ENCODE results near the gene BIRC5.
A peak's percentile ranks its signal among the peaks of the same experiment; 100 is the strongest.
"Not testable (repeated sequence)": the region's sequence is repeated elsewhere in the genome, so short reads cannot be mapped to it uniquely, and the experiment has no call there.

BIRC5 gene

GRCh38 chr17:78214016-78214705, at the start of gene BIRC5:
TSS of gene BIRC5 (plus strand) at chr17:78214253. CDS start at chr17:78214317, 64 bp downstream.
- DNase-seq (ENCODE audit: low read depth): peak; percentile 64

DNA sequence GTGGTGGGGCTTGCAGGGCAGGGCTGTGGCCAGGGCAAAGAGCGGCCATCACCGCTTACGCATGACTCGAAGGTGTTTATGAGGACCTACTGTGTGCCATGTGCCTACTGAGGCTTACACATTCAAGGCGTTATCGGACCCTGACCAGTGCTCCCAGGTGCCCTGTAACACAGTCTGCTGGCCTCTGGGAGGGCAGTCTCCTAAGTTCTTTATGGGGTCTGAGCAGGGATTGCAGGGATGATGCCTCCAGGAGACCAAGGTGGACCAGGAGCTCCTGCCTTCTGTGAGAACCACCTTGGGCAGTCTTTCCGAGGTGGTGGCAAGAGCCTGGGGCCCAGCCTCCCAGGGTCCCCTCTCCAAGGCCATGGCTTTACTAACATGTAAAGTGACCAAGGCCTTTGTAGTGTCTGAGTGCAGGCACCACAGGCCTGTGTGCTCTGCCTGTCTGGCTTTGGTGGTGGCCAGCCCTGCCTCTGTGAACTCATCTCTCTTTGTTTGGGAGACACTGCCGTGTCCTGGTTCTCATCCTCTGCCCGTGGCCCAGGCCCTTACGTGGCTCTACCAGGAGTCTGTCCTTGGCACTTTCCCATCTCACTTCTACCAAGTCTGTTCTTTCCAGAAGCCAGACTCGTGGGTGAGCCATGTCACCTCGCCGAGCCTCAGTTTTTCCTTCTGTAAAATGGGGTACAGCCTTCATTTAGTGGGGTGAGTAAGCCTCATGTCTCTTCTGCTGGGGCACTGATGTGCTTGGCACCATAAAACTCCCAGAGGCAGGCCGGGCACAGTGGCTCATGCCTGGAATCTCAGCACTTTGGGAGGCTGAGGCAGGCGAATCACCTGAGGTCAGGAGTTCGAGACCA, 49.1 kb upstream of the BIRC5 start:
- DNase-seq (ENCODE audit: low read depth): no peak

DNA sequence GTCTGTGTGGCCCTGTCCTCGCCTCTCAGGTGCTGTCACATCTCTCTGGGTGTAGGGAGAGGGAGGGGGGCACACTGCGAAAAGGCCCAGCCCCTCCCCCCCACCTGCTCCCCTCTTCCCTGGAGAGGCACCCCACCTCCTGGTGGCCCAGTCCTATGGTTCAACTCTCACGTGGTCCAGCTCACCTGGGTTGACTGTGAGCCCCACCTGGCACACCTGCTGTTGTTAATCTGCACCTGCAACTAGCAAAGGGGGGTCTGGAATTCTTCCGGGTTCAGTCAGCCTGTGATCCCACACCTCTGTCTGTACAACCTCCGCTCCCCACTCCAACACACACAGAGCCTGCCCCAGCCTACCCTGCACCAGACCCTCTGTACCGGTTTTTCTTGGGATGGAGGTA, 47.6 kb upstream of the BIRC5 start:
- no peak for DNase-seq (ENCODE audit: low read depth)

DNA sequence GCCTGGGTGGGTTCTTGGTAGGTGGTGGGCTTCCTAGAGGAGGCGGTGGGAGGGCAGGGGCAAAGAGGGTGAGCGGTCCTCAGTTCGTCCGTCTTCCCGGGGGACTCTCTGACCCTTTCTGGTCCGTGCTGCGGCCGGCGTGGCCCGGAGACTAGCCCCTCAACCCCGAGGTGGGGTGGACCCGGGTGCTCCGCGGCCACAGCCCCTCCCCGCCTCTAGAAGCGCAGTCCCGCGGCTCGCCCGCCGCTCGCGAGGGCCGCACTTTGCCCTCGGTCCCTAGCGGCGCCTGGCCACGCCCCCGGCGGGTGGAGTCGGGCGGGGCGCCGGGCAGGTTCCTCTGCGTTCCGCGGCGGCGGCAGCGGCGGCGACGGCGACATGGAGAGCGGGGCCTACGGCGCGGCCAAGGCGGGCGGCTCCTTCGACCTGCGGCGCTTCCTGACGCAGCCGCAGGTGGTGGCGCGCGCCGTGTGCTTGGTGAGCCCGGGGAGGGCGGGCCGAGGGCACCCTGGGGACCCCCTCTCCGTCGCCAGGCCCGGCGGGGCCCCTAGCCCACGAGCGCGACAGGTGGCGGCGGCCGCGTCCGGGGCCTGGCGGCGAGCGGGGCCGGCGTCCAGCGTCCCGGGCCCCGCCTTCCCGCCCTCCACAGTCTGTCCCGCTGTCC, 45.7 kb upstream of the BIRC5 start, which contains the start of gene SYNGR2:
Gene SYNGR2 (plus strand): TSS at position 340 of the 661 bp plus-strand sequence. CDS start 36 bp downstream, at position 376.
- DNase-seq (ENCODE audit: low read depth): no peak

DNA sequence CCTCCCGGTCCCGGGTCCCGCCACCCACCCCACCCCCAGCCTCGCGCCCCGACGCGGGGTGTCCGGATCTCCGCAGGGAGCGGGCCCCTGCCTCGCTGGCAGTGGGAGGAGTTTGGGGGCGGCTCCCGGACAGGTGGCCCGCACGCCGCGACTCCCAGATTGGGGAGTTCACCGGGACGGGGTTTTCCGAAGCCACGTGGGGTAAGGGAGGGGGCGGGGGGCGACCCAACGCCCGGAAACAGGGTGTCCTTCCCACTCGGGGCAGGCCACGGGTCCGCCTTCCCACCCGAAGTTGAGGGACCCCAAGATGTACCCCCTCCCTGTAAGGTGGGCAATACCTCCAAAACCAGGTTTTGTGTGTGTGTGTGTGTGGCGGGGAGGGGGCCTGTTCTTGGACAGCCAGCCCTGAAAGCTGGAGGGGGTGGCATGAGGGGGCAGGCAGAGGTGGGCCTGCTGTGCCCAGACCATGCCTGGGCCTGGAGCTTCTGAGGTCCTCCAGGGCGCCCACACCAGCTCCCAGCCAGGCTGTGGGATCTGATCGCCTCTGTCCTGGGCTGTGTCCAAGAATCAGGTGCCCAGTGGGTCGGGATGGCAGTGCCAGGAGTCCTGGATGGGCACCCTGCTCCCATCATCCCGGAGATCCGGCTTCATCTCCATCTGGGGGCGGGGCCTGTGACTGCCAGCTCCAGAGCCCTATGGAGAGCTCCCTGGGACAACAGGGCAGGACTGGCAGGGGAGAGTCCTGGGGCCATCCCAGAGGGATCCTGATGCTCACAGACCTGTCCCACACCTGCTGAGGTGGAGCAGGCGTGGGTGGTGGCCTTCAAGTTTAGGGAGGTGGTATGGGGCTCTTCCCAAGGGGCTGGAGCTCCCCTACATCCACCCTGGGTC, 44.9 kb upstream of the BIRC5 start:
- DNase-seq (ENCODE audit: low read depth): no peak

- no peak for DNase-seq (ENCODE audit: low read depth)
Observed at GRCh38 chr17:78170692-78171590, 43.1 kb upstream of the BIRC5 start.

GRCh38 chr17:78171591-78172248, 42.3 kb upstream of the BIRC5 start:
- DNase-seq (ENCODE audit: low read depth): not testable (repeated sequence)

- no peak for DNase-seq (ENCODE audit: low read depth)
Observed at GRCh38 chr17:78172249-78173051, 41.6 kb upstream of the BIRC5 start.

DNA sequence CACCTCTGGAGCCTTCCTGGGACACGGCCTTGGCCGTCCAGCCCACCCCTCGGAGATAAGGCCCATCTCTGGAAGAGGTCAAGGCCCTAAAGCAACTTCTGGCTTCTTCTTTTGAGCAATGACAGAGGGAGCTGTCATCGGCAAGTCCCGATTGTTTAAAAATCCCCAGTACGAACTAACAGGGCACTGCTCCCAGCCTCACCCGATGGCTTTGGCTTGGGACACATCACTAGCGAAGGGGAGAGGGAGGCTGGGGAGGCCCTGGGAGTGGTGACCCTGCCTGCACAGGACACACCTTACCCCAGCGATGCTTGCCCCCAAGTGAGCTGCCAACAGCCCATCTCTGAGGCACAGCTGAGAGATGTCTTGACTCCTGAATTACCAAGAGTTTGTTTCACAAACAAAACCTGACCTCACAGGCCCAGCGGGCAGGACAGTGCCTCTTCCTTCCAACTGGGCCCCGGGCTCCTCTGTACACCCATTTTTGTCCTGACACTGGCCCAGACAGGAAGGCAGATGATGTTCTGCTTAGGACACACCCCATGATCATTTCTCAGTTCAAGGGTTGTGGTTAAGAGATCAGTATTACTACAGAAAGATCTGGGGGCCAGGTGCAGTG, 40.8 kb upstream of the BIRC5 start:
- no peak for DNase-seq (ENCODE audit: low read depth)

DNA sequence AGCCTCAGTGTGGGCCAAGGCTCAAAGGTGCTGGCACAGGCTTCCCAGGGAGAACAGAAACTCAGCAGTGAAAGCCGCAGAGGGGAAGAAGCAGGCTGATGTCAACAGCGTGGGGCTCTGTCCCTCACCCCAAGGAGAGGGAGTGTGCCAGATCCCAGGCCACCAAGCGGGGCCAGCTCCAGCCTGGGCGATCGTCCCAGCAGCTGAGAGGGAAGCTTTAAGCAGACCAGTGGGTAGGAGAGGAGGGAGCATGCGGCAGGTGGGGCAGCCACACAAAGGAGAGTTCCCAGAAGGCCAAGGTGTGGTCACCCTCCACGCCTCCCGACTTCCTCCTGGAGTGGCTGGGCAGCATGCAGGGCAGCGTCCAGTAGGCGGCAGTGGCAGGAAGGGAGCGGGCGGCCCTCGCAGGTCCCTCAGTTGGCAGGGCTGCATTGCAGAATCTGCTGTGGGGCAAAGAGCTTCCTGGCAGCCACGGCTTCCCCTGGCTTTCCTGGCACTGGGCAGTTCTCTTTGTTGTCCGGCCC, 39.6 kb upstream of the BIRC5 start:
- no peak for DNase-seq (ENCODE audit: low read depth)

GRCh38 chr17:78174870-78175642, 39.0 kb upstream of the BIRC5 start:
- no peak for DNase-seq (ENCODE audit: low read depth)

DNA sequence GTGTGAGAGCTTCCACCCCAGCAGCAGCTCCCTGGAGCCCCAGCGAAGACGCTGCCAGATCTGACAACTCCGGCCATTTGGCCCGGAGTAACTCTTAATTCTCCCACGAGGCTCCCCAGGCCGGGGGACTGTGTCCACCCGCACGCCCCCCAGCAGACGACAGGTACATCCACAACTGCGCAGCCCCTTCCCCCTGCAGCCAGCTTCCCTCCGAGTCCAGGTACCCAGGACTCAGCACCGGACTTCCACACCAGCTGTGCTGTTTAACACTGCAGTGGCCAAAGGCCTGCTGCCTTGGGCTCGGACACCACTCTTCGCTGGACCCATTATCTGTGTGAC, 38.4 kb upstream of the BIRC5 start:
- no peak for DNase-seq (ENCODE audit: low read depth)

- DNase-seq (ENCODE audit: low read depth): no peak
Observed at GRCh38 chr17:78176548-78177025, 37.5 kb upstream of the BIRC5 start.

DNA sequence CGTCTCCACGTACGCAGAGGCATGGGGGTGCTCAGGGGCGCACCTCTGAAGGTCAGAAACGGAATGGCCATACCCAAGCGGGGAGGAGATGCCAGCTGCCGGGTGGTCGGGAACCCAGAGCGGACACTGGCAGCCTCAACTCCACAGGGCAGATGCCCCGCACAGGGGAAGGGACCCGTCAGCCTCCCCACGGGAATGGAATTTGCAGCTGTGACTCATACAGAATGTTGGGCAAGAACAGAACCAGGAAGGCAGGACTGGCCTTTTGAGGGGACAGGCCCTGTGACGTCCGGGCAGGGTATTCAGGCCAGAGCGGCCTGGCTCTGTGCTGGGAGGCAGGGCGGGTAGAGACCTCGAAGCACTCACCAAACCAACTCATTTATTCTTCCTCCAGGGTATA, 34.7 kb upstream of the BIRC5 start:
- DNase-seq (ENCODE audit: low read depth): no peak

DNA sequence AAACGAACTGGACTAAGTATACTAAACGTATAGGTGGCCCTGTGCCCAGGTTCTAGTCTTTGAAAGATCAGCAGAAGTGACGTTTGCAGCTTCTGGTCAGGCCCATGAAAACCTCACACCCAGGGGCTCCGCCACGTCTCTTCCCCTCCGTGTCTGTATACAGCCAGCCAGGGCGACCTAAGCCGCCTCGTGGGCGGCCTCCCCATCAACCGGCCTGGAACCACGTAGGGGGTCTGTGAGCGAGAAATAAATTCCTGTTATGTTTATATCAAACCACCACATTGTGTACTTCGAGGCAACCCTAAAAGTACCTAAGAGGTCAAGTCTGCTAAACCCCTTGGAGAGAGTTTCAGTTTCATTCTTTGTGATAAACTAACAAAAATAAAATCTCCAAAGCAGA, 34.0 kb upstream of the BIRC5 start:
- DNase-seq (ENCODE audit: low read depth): no peak

DNA sequence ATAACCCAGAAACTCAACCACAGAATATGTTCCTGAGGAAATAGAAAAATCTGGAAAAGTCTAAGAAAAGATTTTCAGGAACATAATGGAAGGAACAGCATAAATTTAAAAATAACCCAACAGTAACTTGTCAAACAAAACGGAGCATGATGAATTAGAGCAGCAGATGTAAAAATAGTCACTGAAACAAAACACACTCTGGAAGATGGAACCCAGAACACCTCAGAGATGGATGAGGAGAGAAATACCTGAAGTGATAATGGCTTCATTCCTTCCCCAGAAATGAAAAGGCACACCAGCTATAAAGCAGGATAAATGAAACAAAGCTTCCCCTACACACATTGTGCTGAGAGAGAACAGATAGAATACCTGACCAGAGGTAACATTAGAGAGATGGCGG, 33.5 kb upstream of the BIRC5 start:
- no peak for DNase-seq (ENCODE audit: low read depth)

GRCh38 chr17:78182504-78182903, 31.5 kb upstream of the BIRC5 start:
- no peak for DNase-seq (ENCODE audit: low read depth)

DNA sequence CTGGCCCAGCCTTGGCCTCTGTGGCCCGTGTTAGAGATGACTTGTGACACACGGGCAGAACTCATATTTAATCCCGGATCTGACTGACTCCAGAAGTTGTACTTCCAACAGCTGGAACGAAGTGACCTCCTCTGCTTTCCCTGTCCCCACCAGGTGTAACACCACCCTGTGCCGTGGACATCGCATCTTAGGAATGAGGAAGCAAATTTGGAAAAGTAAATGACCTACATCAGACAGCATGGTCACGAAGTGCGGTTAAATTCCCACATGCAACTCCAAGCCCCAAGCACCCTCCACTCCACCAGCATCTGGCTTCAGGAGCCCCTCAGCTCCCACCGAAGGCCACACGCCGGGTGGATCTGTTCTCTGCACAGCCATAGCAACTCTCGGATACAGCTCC, 30.1 kb upstream of the BIRC5 start:
- no peak for DNase-seq (ENCODE audit: low read depth)

Measured in stromal cell of bone marrow (primary cell).